GM12878 (cell line): Measurements from ENCODE around the gene NCKAP5L. TPM values are rescaled to one million over a fixed set of nuclear protein-coding genes. Genes with fewer than 3 reads are reported as not detected.

Source experiments
- CBX3 ChIP-seq: fragments of 200-600 bp; sonication (generic); IDR thresholded peaks from 2 replicates; pipeline ENCODE4 v1.6.1; 2016; ENCODE audit warnings: low read depth, borderline replicate concordance
- CUX1 ChIP-seq: IDR thresholded peaks from 2 replicates; pipeline ENCODE4 v1.6.1; 2012; ENCODE audit warnings: improper control_type of control experiment, low read depth, low read length; ENCODE audit not compliant: insufficient replicate concordance
- EZH2 ChIP-seq: IDR thresholded peaks from 2 replicates; pipeline ENCODE4 v1.6.1; 2012; ENCODE audit warnings: low read depth, mild to moderate bottlenecking, control low read depth, inconsistent platforms, low read length, borderline replicate concordance; ENCODE audit not compliant: control insufficient read depth
- HDAC6 ChIP-seq: fragments of 200-600 bp; sonication (generic); IDR thresholded peaks from one replicate; pipeline ENCODE4 v1.8.0; 2017; ENCODE audit warnings: antibody characterized with exemption; ENCODE audit not compliant: unreplicated experiment
- IKZF1 ChIP-seq: fragments of 450-650 bp; conservative IDR thresholded peaks from 2 replicates; pipeline ENCODE4 v1.6.1; 2017; ENCODE audit warnings: antibody characterized with exemption, mild to moderate bottlenecking
- KAT2A ChIP-seq: conservative IDR thresholded peaks from 2 replicates; pipeline ENCODE4 v1.6.1; 2011; ENCODE audit warnings: low read depth, low read length; ENCODE audit not compliant: control insufficient read depth
- NFXL1 ChIP-seq: fragments of 450-650 bp; IDR thresholded peaks from 2 replicates; pipeline ENCODE4 v1.6.1; 2017; ENCODE audit warnings: antibody characterized with exemption, mild to moderate bottlenecking, borderline replicate concordance
- RAD51 ChIP-seq: fragments of 450-650 bp; IDR thresholded peaks from 2 replicates; pipeline ENCODE4 v1.6.1; 2016; ENCODE audit warnings: moderate library complexity, mild to moderate bottlenecking, inconsistent platforms
- RBBP5 ChIP-seq: fragments of 200-600 bp; sonication (generic); conservative IDR thresholded peaks from 2 replicates; pipeline ENCODE4 v1.6.1; 2016
- RFX5 ChIP-seq: IDR thresholded peaks from 2 replicates; pipeline ENCODE4 v1.6.1; 2011; ENCODE audit warnings: low read depth, low read length, improper control_type of control experiment
- USF2 ChIP-seq: IDR thresholded peaks from 2 replicates; pipeline ENCODE4 v1.6.1; 2011; ENCODE audit warnings: low read depth, low read length, improper control_type of control experiment, borderline replicate concordance
- polyA plus RNA-seq, 11 experiments: library from polyadenylated mRNA; depleted of rRNA in 4 of 11; unstranded in 6 of 11; stranded (reverse) in 5 of 11; fragments of >200 nt; fragmentation: Nextera tagmentation in 4 of 11; fragmentation: Illumina TruSeq in 1 of 11; extraction: Ambion mirVana in 4 of 11; extraction: Trizol in 1 of 11; gene quantifications; 1 replicate in 1 of 11; 2 replicates in 10 of 11; pipeline versions ENCODE4 v1.2.1 to v1.2.3, GENCODE V29; 2011 to 2016; ENCODE audit warnings: inconsistent platforms in 2 of 11, missing spikeins in 2 of 11, low read depth in 1 of 11
- total RNA-seq, 4 experiments: library from RNA; depleted of rRNA in 3 of 4; stranded (reverse); fragments of >200 nt in 3 of 4; fragmentation: Illumina TruSeq in 1 of 4; extraction: Trizol in 1 of 4; gene quantifications; 2 replicates each; pipeline versions ENCODE4 v1.2.1 to v1.2.3, GENCODE V29; 2013 to 2021
- TF ChIP-seq, protein P1 (sequence below): fragments of 450-650 bp; IDR thresholded peaks from 2 replicates; pipeline ENCODE4 v1.6.1; 2017; ENCODE audit warnings: low read depth, mild to moderate bottlenecking, moderate library complexity
- TF ChIP-seq, protein P2 (sequence below): IDR thresholded peaks from 2 replicates; pipeline ENCODE4 v1.6.1; 2011; ENCODE audit warnings: mild to moderate bottlenecking, low read depth, low read length, moderate library complexity; ENCODE audit not compliant: insufficient replicate concordance
- TF ChIP-seq, protein P3 (sequence below): IDR thresholded peaks from 2 replicates; pipeline ENCODE4 v1.6.1; 2011; ENCODE audit warnings: borderline replicate concordance, low read depth, mild to moderate bottlenecking, moderate library complexity, mixed read lengths, low read length; ENCODE audit not compliant: insufficient read depth; ENCODE audit errors: extremely low read length

NCKAP5L gene
- total and polyA plus RNA-seq, 10 of the 15 experiments (the other 5 are each of a cell fraction or from before 2014, with no cell fraction given) = 0.03 to 15.8 (median 4.4) TPM

- no peak for TF ChIP-seq RFX5
- TF ChIP-seq USF2 = no peak
- peak; percentile 30; the same call in 1 of the 2 replicates for TF ChIP-seq IKZF1
- TF ChIP-seq EZH2 = no peak
- no peak for TF ChIP-seq CUX1
- TF ChIP-seq CBX3 = no peak
- TF ChIP-seq NFXL1 = no peak
- TF ChIP-seq, protein P1, sequence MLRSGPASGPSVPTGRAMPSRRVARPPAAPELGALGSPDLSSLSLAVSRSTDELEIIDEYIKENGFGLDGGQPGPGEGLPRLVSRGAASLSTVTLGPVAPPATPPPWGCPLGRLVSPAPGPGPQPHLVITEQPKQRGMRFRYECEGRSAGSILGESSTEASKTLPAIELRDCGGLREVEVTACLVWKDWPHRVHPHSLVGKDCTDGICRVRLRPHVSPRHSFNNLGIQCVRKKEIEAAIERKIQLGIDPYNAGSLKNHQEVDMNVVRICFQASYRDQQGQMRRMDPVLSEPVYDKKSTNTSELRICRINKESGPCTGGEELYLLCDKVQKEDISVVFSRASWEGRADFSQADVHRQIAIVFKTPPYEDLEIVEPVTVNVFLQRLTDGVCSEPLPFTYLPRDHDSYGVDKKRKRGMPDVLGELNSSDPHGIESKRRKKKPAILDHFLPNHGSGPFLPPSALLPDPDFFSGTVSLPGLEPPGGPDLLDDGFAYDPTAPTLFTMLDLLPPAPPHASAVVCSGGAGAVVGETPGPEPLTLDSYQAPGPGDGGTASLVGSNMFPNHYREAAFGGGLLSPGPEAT = no peak
- TF ChIP-seq, protein P2, sequence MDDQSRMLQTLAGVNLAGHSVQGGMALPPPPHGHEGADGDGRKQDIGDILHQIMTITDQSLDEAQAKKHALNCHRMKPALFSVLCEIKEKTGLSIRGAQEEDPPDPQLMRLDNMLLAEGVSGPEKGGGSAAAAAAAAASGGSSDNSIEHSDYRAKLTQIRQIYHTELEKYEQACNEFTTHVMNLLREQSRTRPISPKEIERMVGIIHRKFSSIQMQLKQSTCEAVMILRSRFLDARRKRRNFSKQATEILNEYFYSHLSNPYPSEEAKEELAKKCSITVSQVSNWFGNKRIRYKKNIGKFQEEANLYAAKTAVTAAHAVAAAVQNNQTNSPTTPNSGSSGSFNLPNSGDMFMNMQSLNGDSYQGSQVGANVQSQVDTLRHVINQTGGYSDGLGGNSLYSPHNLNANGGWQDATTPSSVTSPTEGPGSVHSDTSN = no peak
- TF ChIP-seq, protein P3, sequence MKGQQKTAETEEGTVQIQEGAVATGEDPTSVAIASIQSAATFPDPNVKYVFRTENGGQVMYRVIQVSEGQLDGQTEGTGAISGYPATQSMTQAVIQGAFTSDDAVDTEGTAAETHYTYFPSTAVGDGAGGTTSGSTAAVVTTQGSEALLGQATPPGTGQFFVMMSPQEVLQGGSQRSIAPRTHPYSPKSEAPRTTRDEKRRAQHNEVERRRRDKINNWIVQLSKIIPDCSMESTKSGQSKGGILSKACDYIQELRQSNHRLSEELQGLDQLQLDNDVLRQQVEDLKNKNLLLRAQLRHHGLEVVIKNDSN = no peak
- no peak for TF ChIP-seq KAT2A
- TF ChIP-seq RAD51 = no peak
- no peak for TF ChIP-seq HDAC6
- no peak for TF ChIP-seq RBBP5
These were observed 77.9 kb downstream of the NCKAP5L start (continued) for GRCh38 chr12:49750027-49750995.
